CD4-positive, alpha-beta T cell (primary cell): ENCODE data around the gene TLR9. TPM values are rescaled to one million over a fixed set of nuclear protein-coding genes. Genes with fewer than 3 reads are reported as not detected.

Experiments
- ATAC-seq: fragments of 200-7000 bp; cut with Tn5 transposase; one replicate; pipeline ENCODE4 v1.10.0; 2022; ENCODE audit warnings: mild to moderate bottlenecking; ENCODE audit not compliant: poor library complexity
- CTCF ChIA-PET: fragments of 350-600 bp; sonication (Branson Sonifier 250); formaldehyde crosslinking; loops from one replicate; lab custom pipeline; 2021; ENCODE audit warnings: antibody characterized with exemption, inconsistent platforms; lab: Charles Lee
- POLR2A ChIA-PET: fragments of 350-600 bp; sonication (Branson Sonifier 250); formaldehyde crosslinking; loops from one replicate; lab custom pipeline; 2021; ENCODE audit warnings: antibody characterized with exemption, inconsistent platforms; lab: Charles Lee
- DNase-seq, 14 experiments: peaks; one replicate each; pipeline ENCODE4 v3.0.0-alpha.2; 2013 to 2020; ENCODE audit warnings: mixed read lengths in 2 of 14
- H3K27ac ChIP-seq, 2 donors: one replicate each; pipeline versions ENCODE4 v1.5.1 to v1.7.0; 2013; ENCODE audit warnings: low read length in 2 of 2, low read depth in 1 of 2, mild to moderate bottlenecking in 1 of 2
- H3K27me3 ChIP-seq, 2 experiments: 1 replicate in 1 of 2; 2 replicates in 1 of 2; pipeline versions ENCODE4 v1.6.1 to v1.7.0; 2013; ENCODE audit warnings: low read length in 2 of 2, control low read depth in 1 of 2, mild to moderate bottlenecking in 1 of 2, moderate library complexity in 1 of 2; ENCODE audit not compliant: insufficient read depth in 2 of 2, control insufficient read depth in 1 of 2
- H3K36me3 ChIP-seq: one replicate; pipeline ENCODE4 v1.6.1; 2013; ENCODE audit warnings: low read length, control low read depth; ENCODE audit not compliant: insufficient read depth
- H3K4me1 ChIP-seq: one replicate; pipeline ENCODE4 v1.6.1; 2013; ENCODE audit warnings: low read length, control low read depth; ENCODE audit not compliant: insufficient read depth
- H3K4me3 ChIP-seq: one replicate; pipeline ENCODE4 v1.5.1; 2013; ENCODE audit warnings: mild to moderate bottlenecking, low read length, moderate library complexity
- H3K9me3 ChIP-seq, 2 experiments: 1 replicate in 1 of 2; 2 replicates in 1 of 2; pipeline versions ENCODE4 v1.6.1 to v1.7.0; 2013; ENCODE audit warnings: low read length in 2 of 2, mild to moderate bottlenecking in 2 of 2, control low read depth in 1 of 2, moderate library complexity in 1 of 2; ENCODE audit not compliant: control insufficient read depth in 1 of 2, insufficient read depth in 1 of 2
- H3K27ac Mint-ChIP-seq: one replicate; pipeline ENCODE4 v1.8.0; 2020; ENCODE audit warnings: mixed read lengths
- H3K27me3 Mint-ChIP-seq: one replicate; pipeline ENCODE4 v1.8.0; 2021; ENCODE audit warnings: mixed read lengths
- H3K36me3 Mint-ChIP-seq: one replicate; pipeline ENCODE4 v1.8.0; 2021; ENCODE audit warnings: low read depth, mixed read lengths
- H3K4me1 Mint-ChIP-seq: one replicate; pipeline ENCODE4 v1.8.0; 2021; ENCODE audit warnings: low read depth, mixed read lengths
- H3K4me3 Mint-ChIP-seq: one replicate; pipeline ENCODE4 v1.8.0; 2020; ENCODE audit warnings: mild to moderate bottlenecking, mixed read lengths
- H3K9me3 Mint-ChIP-seq: one replicate; pipeline ENCODE4 v1.8.0; 2020; ENCODE audit warnings: mixed read lengths
- CTCF ChIP-seq: fragments of 200-600 bp; IDR thresholded peaks from one replicate; pipeline ENCODE4 v1.8.0; 2022; ENCODE audit warnings: antibody characterized with exemption, mild to moderate bottlenecking
- intact Hi-C, 2 experiments: fragments of 100-400 bp; cut with DNase I in 1 of 2; cut with micrococcal nuclease in 1 of 2; formaldehyde crosslinking; loops; one replicate each; pipeline versions ENCODE4 v1.15.1 to v1.9.0; 2023 to 2025; cut with DNase I, micrococcal nuclease
- total RNA-seq, 174 experiments: library from RNA in 2 of 174; stranded (reverse) in 2 of 174; gene quantifications; one replicate each; pipeline ENCODE4 v1.2.3 and lab custom pipeline; 2021 to 2026

The TLR9 gene
- total RNA-seq, 2 experiments from 2014 or later, result 0.08 to 0.17 TPM

- ATAC-seq, result no peak
- CTCF ChIA-PET, result interaction anchor here (3.0 kb wide), 1 partner anchor 111 kb away, joined by 18 read pairs; no protein-coding TSS in a partner anchor
- intact Hi-C loops, result no loop called here
- peak overlapping the region; percentile 17 for H3K27ac Mint-ChIP-seq
- no peaks in the 10 kb centered on the region for H3K27me3 ChIP-seq
- no peak for DNase-seq
- peaks cover 50% of the 10 kb centered on the region for H3K36me3 ChIP-seq
- peaks cover 58% of the 10 kb centered on the region for H3K4me1 Mint-ChIP-seq
- peaks cover 76% of the 10 kb centered on the region for H3K4me1 ChIP-seq
- peak overlapping the region in 1 of 2 donors; percentile 51 for H3K27ac ChIP-seq
- no peaks in the 10 kb centered on the region for H3K9me3 ChIP-seq
- H3K4me3 Mint-ChIP-seq, result no peak overlapping the region
- peaks cover 57% of the 10 kb centered on the region for H3K36me3 Mint-ChIP-seq
- H3K27me3 Mint-ChIP-seq, result no peaks in the 10 kb centered on the region
- no peak for TF ChIP-seq CTCF
- POLR2A ChIA-PET, result interaction anchor here (1.0 to 8.6 kb wide), 2 partner anchors 9 to 13 kb away, joined by 3 to 74 read pairs; partner anchors contain the start of gene TWF2
- H3K9me3 Mint-ChIP-seq, result no peaks in the 10 kb centered on the region
- no peak overlapping the region for H3K4me3 ChIP-seq
Observed at GRCh38 chr3:52227766-52228165, 2.3 kb upstream of the TLR9 start.

GRCh38 chr3:52227117-52227516, 1.7 kb upstream of the TLR9 start:
- Mint-ChIP-seq H3K27me3 (no peaks in the 10 kb centered on the region), H3K36me3 (peaks cover 50% of the 10 kb centered on the region), H3K27ac (peak overlapping the region; percentile 90), H3K9me3 (no peaks in the 10 kb centered on the region), H3K4me1 (peaks cover 62% of the 10 kb centered on the region), H3K4me3 (no peak overlapping the region)
- Histone ChIP-seq H3K4me1 (peaks cover 76% of the 10 kb centered on the region), H3K36me3 (peaks cover 46% of the 10 kb centered on the region), H3K27ac (peak overlapping the region in 1 of 2 donors; percentile 51), H3K9me3 (no peaks in the 10 kb centered on the region), H3K27me3 (no peaks in the 10 kb centered on the region), H3K4me3 (no peak overlapping the region)
- no peak for ATAC-seq
- intact Hi-C loops, result no loop called here
- DNase-seq, result peak in 1 of 14 experiments; percentile 36
- CTCF ChIA-PET, result interaction anchor here (3.0 kb wide), 1 partner anchor 112 kb away, joined by 18 read pairs; no protein-coding TSS in a partner anchor
- POLR2A ChIA-PET, result interaction anchor here (1.0 to 8.6 kb wide), 3 partner anchors 10 to 51 kb away, joined by 3 to 74 read pairs (median 15); partner anchors contain the start of genes TWF2 and WDR82
- no peak for TF ChIP-seq CTCF

- DNase-seq (peak in 2 of 14 experiments; percentile 17 to 24), ATAC-seq (no peak)
- CTCF ChIA-PET, result interaction anchor here (3.0 kb wide), 1 partner anchor 113 kb away, joined by 18 read pairs; no protein-coding TSS in a partner anchor
- Mint-ChIP-seq H3K27ac (peak overlapping the region; percentile 90), H3K4me3 (peak overlapping the region; percentile 73), H3K27me3 (no peaks in the 10 kb centered on the region), H3K9me3 (no peaks in the 10 kb centered on the region), H3K4me1 (peaks cover 65% of the 10 kb centered on the region), H3K36me3 (peaks cover 44% of the 10 kb centered on the region)
- TF ChIP-seq CTCF, result no peak
- peak overlapping the region; percentile 51 to 64 for H3K27ac ChIP-seq
- H3K36me3 ChIP-seq, result peaks cover 38% of the 10 kb centered on the region
- no peaks in the 10 kb centered on the region for H3K27me3 ChIP-seq
- H3K9me3 ChIP-seq, result no peaks in the 10 kb centered on the region
- H3K4me1 ChIP-seq, result peaks cover 76% of the 10 kb centered on the region
- no peak overlapping the region for H3K4me3 ChIP-seq
- intact Hi-C loops, result no loop called here
- POLR2A ChIA-PET, result interaction anchor here (0.9 to 8.6 kb wide), 6 partner anchors 10 to 55 kb away, joined by 4 to 74 read pairs (median 10); partner anchors contain the start of genes TWF2 and WDR82
Observed at GRCh38 chr3:52226229-52226817, 878 bp upstream of the TLR9 start.
